CD4-positive, alpha-beta T cell treated with Interleukin-6 at 100 ng/mL for 8 hours (primary cell): Measurements from ENCODE around the gene KCNK5.

Experiments used
- DNase-seq: peaks from one replicate; pipeline ENCODE4 v3.0.0-alpha.2; 2020; ENCODE audit warnings: mixed read lengths, low spot score

Gene KCNK5

GRCh38 chr6:39171489-39172376, 57.5 kb downstream of the KCNK5 start:
- DNase-seq = no peak

DNA sequence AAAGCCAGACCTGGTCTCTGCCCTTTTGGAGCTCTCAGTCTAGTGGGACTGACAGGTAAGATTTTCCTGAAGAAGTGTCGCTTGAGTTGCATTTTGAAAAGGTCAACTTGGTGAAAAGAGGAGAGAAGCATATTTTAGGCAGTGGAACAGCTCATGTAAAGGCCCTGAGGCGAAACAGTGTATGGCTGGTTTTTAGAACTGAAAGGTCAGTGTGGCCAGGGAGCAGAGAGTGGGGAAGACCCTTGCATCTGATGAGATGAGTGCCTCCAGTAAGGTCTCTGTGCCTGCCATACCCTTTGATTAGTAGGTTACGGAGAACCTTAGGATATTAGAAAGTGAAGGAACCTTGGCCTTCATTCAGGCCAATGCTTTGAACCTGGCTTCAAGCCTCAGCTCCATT, 58.4 kb downstream of the KCNK5 start:
- DNase-seq = no peak

DNA sequence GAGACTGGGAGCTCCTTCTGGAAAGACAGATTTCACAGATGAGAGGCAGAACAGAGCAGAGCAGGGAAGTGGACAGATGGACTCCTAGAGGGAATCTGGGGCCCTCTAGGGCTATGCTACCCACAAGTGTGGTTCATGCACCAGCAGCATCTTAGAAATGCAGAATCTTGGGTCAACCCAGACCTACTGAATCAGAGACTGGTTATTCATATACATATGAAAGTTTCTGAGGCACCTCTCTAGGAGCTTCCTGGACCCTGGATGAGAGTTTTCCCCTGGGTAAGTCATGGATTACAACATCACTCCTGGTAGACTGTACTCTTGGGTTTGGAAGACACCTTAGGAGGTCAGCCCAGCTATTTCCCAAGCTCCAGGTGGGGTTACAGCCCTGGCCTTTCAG, 58.9 kb downstream of the KCNK5 start:
- no peak for DNase-seq

- no peak for DNase-seq
Measured at GRCh38 chr6:39169448-39170344, 59.6 kb downstream of the KCNK5 start.

GRCh38 chr6:39167866-39168625, 61.2 kb downstream of the KCNK5 start:
- no peak for DNase-seq

DNA sequence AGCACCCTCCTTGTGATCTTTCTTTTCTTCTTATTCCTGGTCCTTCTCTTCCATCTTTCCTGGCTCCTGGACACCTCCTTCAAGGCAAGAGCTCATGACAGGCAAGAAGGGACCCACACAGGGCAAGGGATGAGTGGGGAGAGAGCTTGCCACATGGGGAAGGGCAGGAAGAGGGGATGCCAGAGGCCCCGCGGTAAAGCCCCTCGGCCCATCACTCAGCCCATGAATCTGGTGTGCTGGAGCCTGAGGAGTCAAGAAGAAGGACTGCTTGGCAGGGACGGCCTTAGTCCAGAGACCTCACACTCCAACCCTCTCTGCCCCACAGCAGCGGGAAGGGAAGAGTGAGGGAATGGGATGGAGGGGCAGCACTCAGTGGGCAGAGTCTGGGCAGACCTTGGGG, 62.0 kb downstream of the KCNK5 start:
- DNase-seq = no peak

DNA sequence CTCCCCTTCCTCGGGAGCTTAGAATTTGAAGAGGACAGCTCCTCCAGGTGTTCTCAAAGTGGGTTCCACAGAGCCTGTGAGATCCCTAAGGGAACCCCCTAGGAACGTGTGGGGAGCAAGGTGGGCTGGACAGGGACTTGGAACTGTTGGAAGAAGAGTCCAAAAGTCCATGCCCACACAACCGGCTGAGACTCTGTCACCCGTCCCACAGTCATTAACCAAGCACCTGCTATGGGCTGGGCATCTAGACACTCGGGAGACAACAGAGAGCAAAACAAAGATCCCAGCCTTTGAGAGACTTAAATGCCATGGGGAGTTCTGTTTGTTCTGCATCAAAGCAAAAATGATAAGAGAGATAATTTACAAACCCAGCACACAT, 62.4 kb downstream of the KCNK5 start:
- DNase-seq = no peak

DNA sequence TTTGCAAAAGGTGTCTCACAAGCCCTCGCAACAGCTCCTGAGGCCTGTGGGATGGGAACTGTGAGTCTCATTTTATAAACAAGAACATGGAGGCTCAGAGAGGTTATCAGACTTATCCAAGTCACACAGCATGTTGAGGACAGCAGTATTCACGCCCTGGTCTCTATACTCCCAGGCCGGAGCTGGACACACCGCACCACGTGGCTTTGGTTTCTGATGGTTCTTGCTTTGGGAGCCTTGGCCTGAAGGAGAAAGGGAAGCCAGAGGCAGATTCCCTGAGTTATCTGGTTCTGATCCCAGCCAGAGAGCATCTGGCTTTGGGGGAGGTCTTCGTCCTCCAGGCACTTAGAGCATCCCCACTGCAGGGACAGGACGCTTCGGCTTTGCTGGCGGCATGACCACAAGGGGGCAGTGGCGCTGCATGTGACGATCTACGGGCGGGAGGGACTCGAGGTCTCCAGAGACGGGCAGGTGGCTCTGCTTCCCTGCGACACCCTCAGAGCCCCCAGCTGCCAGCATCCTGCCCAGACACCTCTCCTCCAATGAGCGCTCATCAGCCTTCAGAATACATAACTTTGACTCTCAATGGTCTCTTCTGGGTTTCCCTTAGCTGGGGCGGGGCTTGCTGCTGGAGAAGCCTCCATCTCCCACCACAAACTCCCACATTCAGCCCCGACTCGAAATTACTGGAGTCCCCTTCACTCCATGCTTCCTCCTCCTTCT, 62.9 kb downstream of the KCNK5 start:
- peak; percentile 72 for DNase-seq

DNA sequence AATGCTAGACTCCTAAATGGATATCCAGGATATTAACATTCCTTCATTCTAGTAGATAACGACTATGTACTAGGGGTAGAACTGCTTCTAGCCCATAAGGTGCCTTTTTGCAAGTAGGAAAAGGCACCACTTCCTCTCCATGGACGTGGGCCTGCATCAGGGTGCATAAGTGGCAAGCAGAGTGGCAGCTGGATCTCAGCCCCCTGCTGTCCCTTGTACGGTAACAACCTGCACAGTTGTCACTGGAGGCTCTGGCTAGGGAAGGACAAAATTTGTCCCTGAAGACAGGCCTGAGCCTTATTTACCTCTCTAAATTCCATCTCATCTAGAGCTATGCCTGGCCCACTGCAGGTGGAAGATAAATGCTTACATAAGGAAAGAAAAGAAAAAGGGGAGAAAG, 71.8 kb downstream of the KCNK5 start:
- no peak for DNase-seq

DNA sequence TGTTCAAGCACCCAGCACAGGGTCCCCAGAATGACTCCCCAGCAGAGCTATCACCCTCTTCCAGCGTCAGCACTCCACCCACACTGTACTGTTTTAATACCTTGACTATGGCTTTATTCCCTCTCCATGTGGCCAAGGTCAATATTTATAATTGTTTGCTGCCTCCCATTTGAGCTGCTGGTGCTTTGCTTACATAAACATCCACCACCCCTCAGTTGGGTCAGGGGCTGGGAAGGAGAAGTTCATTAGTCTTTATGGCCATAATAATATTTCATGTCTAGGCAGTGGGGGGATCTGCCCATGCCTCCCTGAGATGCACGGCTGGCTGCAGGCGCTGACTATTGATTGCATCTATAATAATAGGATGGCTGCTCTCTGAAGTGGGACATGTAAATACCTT, 72.5 kb downstream of the KCNK5 start:
- no peak for DNase-seq

GRCh38 chr6:39154705-39155104, 74.6 kb downstream of the KCNK5 start:
- DNase-seq = no peak

- DNase-seq = no peak
Measured at GRCh38 chr6:39153766-39154397, 75.4 kb downstream of the KCNK5 start.

DNA sequence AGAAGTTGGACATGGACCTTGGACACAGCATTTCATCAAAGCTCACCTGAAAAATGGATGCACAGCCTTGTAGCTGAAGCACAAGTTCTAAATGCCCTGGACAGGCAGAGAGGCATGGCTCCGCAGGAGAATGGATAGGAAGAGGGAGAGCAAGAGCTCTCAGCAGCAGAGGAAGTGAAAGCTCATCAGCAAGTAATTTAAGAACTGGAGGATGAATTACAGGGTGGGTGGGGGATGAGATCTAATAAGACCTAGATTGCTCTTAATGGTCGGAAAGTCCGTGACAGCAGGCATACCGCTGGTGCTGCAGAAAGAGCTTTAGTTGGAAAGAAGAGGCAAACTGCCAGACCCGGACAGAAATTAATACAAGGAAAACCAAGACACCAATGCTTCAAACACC, 77.0 kb downstream of the KCNK5 start:
- no peak for DNase-seq

DNA sequence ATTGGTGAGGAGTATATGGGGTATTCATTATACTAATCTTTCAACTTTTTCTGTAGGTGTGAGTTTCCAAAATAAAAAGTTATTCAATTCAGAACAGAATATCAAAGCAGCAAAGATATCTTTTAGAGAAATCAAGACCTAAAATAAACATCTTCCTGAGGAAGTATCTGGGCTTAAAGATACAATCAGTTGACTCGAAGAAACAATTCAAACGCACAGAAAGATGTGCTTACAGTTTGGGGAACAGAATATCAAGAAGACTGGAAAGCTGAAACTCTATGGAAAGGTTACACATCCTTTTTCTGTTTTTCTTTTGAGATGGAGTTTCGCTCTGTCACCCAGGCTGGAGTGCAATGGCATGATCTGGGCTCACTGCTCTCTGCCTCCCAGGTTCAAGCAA, 78.1 kb downstream of the KCNK5 start:
- DNase-seq = no peak

DNA sequence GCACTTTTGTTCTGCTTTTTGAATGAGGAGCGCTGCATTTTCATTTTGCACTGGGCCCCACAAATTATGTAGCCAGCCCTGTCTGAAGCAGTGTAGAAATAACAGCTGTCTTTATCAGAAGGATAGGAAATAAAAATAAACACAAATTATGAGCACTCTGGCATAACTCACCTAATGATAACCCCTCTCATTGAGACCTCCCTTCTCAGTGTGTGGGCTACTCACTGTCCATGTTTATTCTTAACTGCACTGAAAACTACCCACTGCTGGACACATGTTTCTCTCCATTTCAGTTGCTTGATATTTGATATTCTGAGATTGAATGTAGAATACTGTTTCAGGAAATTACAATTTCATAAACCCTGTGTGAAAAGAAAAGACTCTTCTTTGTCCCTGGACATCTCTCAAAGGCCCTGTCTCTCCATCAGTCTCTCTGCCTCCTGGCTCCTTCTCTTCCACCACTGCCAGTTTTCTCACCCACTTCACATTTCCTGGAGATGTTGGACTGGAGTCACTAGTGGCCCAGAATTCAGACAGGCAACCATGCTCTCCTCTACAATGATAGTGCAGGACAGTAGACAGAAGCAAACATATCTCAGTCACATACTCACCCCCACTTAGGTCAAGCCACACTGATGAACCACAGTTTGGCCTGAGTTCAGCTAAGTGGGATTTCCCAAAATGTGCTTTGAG, 84.6 kb downstream of the KCNK5 start:
- no peak for DNase-seq

GRCh38 chr6:39143238-39143930, 85.9 kb downstream of the KCNK5 start:
- DNase-seq = no peak

DNA sequence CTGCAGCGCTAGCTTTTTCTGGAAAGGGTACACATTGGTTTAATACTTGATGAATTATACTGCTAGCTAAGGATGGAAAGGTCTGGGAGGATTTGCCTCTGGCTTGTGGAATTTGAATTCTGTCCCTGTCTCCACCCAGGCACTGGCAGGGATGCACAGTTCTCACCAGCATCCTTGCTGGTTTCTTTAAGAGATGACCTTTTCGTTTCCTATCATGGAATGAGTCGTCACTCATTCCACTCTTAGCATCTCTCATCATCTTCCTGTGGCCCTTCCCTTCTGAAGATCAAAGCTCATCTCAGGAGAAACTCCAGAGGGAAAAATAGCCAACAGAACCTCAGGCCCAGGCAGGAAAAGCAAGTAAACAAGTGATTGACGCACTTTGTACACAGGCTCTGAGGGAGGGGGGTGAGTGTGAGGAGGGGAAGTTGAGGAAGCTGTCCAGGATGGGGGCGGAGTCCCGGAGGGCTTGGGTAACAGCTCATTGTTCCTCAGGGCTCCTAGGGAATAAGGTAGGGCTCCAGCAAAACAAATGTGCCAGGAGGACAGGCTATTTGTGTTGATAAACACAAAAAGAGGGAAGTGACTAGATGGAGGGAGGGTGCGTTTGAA, 88.6 kb downstream of the KCNK5 start:
- no peak for DNase-seq
